H9 (cell line): Measurements from ENCODE around the gene RASA2. TPM values are rescaled to one million over a fixed set of nuclear protein-coding genes. Genes with fewer than 3 reads are reported as not detected.

Experiments used
- DNase-seq: peaks from one replicate; pipeline ENCODE4 v3.0.0-alpha.2; 2017
- H2AFZ ChIP-seq: one replicate; pipeline ENCODE4 v1.6.1; 2013; ENCODE audit warnings: mild to moderate bottlenecking, low read length, control low read depth, moderate library complexity
- H2AK5ac ChIP-seq: 2 replicates; pipeline ENCODE4 v1.6.1; 2013; ENCODE audit warnings: low read length, control low read depth, mixed read lengths; ENCODE audit not compliant: insufficient read length
- H2BK120ac ChIP-seq: one replicate; pipeline ENCODE4 v1.6.1; 2013; ENCODE audit warnings: low read depth, mild to moderate bottlenecking, low read length, control low read depth, inconsistent platforms; ENCODE audit not compliant: poor library complexity, severe bottlenecking
- H2BK12ac ChIP-seq: 2 replicates; pipeline ENCODE4 v1.6.1; 2013; ENCODE audit warnings: low read length, control low read depth, mixed read lengths, low read depth; ENCODE audit not compliant: insufficient read length
- H2BK15ac ChIP-seq: 2 replicates; pipeline ENCODE4 v1.6.1; 2013; ENCODE audit warnings: low read depth, low read length, control low read depth
- H2BK20ac ChIP-seq: one replicate; pipeline ENCODE4 v1.6.1; 2013; ENCODE audit warnings: low read depth, mild to moderate bottlenecking, low read length, control low read depth, inconsistent platforms; ENCODE audit not compliant: poor library complexity, severe bottlenecking
- H2BK5ac ChIP-seq: 2 replicates; pipeline ENCODE4 v1.6.1; 2013; ENCODE audit warnings: low read length, control low read depth, mixed read lengths; ENCODE audit not compliant: insufficient read length
- H3K14ac ChIP-seq: 2 replicates; pipeline ENCODE4 v1.6.1; 2013; ENCODE audit warnings: low read length, control low read depth; ENCODE audit not compliant: insufficient read depth
- H3K18ac ChIP-seq: 2 replicates; pipeline ENCODE4 v1.6.1; 2013; ENCODE audit warnings: low read depth, mild to moderate bottlenecking, mixed read lengths, low read length, control low read depth; ENCODE audit not compliant: insufficient read length
- H3K23ac ChIP-seq: 2 replicates; pipeline ENCODE4 v1.6.1; 2013; ENCODE audit warnings: low read length, control low read depth, mixed read lengths, low read depth; ENCODE audit not compliant: insufficient read length
- H3K23me2 ChIP-seq: 2 replicates; pipeline ENCODE4 v1.6.1; 2013; ENCODE audit warnings: low read depth, mild to moderate bottlenecking, mixed read lengths, low read length, control low read depth; ENCODE audit not compliant: insufficient read length, poor library complexity, severe bottlenecking
- H3K27ac ChIP-seq: 2 replicates; pipeline ENCODE4 v1.5.1; 2013; ENCODE audit warnings: low read length, control low read depth, mixed read lengths, low read depth; ENCODE audit not compliant: insufficient read length
- H3K27me3 ChIP-seq: 2 replicates; pipeline ENCODE4 v1.6.1; 2013; ENCODE audit warnings: low read length, control low read depth, inconsistent platforms; ENCODE audit not compliant: insufficient read depth
- H3K4ac ChIP-seq: 2 replicates; pipeline ENCODE4 v1.6.1; 2013; ENCODE audit warnings: low read depth, mild to moderate bottlenecking, control low read depth, inconsistent platforms, low read length, moderate library complexity
- H3K4me1 ChIP-seq: 2 replicates; pipeline ENCODE4 v1.6.1; 2013; ENCODE audit warnings: low read length, control low read depth, inconsistent platforms; ENCODE audit not compliant: insufficient read depth
- H3K4me2 ChIP-seq: 2 replicates; pipeline ENCODE4 v1.6.1; 2013; ENCODE audit warnings: low read length, control low read depth, mixed read lengths; ENCODE audit not compliant: insufficient read length, insufficient read depth
- H3K56ac ChIP-seq: 2 replicates; pipeline ENCODE4 v1.6.1; 2013; ENCODE audit warnings: low read depth, mild to moderate bottlenecking, mixed read lengths, low read length, control low read depth; ENCODE audit not compliant: insufficient read length
- H3K79me1 ChIP-seq: 2 replicates; pipeline ENCODE4 v1.6.1; 2013; ENCODE audit warnings: low read depth, mild to moderate bottlenecking, moderate library complexity, low read length, control low read depth, inconsistent platforms; ENCODE audit not compliant: insufficient read depth, poor library complexity, severe bottlenecking
- H3K79me2 ChIP-seq: 2 replicates; pipeline ENCODE4 v1.6.1; 2013; ENCODE audit warnings: low read length, control low read depth, inconsistent platforms; ENCODE audit not compliant: insufficient read depth
- H3K9ac ChIP-seq: 2 replicates; pipeline ENCODE4 v1.6.1; 2013; ENCODE audit warnings: low read length, control low read depth, mixed read lengths; ENCODE audit not compliant: insufficient read length; ENCODE audit errors: extremely low read depth
- H3K9me3 ChIP-seq: one replicate; pipeline ENCODE4 v1.6.1; 2013; ENCODE audit warnings: low read depth, low read length, inconsistent platforms; ENCODE audit not compliant: control insufficient read depth
- H3T11ph ChIP-seq: one replicate; pipeline ENCODE4 v1.6.1; 2013; ENCODE audit warnings: mild to moderate bottlenecking, low read length, control low read depth, inconsistent platforms
- H4K20me1 ChIP-seq: one replicate; pipeline ENCODE4 v1.6.1; 2013; ENCODE audit not compliant: control insufficient read depth, insufficient read length, insufficient read depth
- H4K5ac ChIP-seq: 2 replicates; pipeline ENCODE4 v1.6.1; 2013; ENCODE audit warnings: low read depth, mild to moderate bottlenecking, mixed read lengths, low read length, control low read depth; ENCODE audit not compliant: insufficient read length
- H4K8ac ChIP-seq: replicated peaks from 2 replicates; pipeline ENCODE4 v1.6.1; 2013; ENCODE audit warnings: low read length, control low read depth, mixed read lengths, low read depth; ENCODE audit not compliant: insufficient read length
- H4K91ac ChIP-seq: 2 replicates; pipeline ENCODE4 v1.6.1; 2013; ENCODE audit warnings: low read depth, mild to moderate bottlenecking, moderate library complexity, mixed read lengths, low read length, control low read depth; ENCODE audit not compliant: insufficient read length
- H3K27ac Mint-ChIP-seq, 3 experiments: 2 replicates in 2 of 3; 3 replicates in 1 of 3; pipeline ENCODE4 v1.8.0; 2020 to 2021; ENCODE audit warnings: mixed read lengths in 3 of 3, mild to moderate bottlenecking in 1 of 3, moderate library complexity in 1 of 3
- H3K27me3 Mint-ChIP-seq: 2 replicates; pipeline ENCODE4 v1.8.0; 2021; ENCODE audit warnings: low read depth, mild to moderate bottlenecking, moderate library complexity, mixed read lengths
- H3K36me3 Mint-ChIP-seq, 3 experiments: 2 replicates in 2 of 3; 3 replicates in 1 of 3; pipeline ENCODE4 v1.8.0; 2020 to 2021; ENCODE audit warnings: low read depth in 3 of 3, mixed read lengths in 3 of 3; ENCODE audit not compliant: insufficient read depth in 1 of 3
- H3K4me1 Mint-ChIP-seq, 2 experiments: 2 replicates each; pipeline ENCODE4 v1.8.0; 2020; ENCODE audit warnings: mixed read lengths in 2 of 2
- H3K4me3 Mint-ChIP-seq, 2 experiments: 2 replicates in 1 of 2; 3 replicates in 1 of 2; pipeline ENCODE4 v1.8.0; 2020 to 2021; ENCODE audit warnings: mild to moderate bottlenecking in 2 of 2, mixed read lengths in 2 of 2, moderate library complexity in 1 of 2
- H3K9me3 Mint-ChIP-seq, 2 experiments: 2 replicates in 1 of 2; 3 replicates in 1 of 2; pipeline ENCODE4 v1.8.0; 2020; ENCODE audit warnings: mild to moderate bottlenecking in 2 of 2, mixed read lengths in 2 of 2, moderate library complexity in 1 of 2
- WGBS: extraction: QIAGEN DNeasy Blood & Tissue Kit; methylation state at CpG from one replicate; pipeline ENCODE4 v1.1.7; 2013; ENCODE audit warnings: missing lambda C conversion rate, low lambda C conversion rate, mixed read lengths; ENCODE audit not compliant: insufficient read length; ENCODE audit errors: extremely low coverage; 5-methylcytosine and 5-hydroxymethylcytosine counted together
- total RNA-seq: library from RNA; stranded (reverse); gene quantifications from 2 replicates; pipeline ENCODE4 v1.2.1, GENCODE V29; 2021
- TF ChIP-seq, protein P1 (sequence below): fragments of 200-600 bp; sonication (generic); conservative IDR thresholded peaks from 3 replicates; pipeline ENCODE4 v1.8.0; 2021; ENCODE audit warnings: antibody characterized with exemption, mild to moderate bottlenecking

Gene RASA2
- total RNA-seq, 1 experiment from 2014 or later = 24.4 TPM

GRCh38 chr3:141507392-141508066, 20.7 kb downstream of the RASA2 start:
- Mint-ChIP-seq H3K27me3 (no peaks in the 10 kb centered on the region), H3K36me3 (no peaks in the 10 kb centered on the region), H3K4me3 (no peak overlapping the region), H3K9me3 (no peaks in the 10 kb centered on the region), H3K27ac (peak overlapping the region in 1 of 3 experiments; percentile 19; a peak in 1 of 7 replicates), H3K4me1 (peaks cover 5 to 7% of the 10 kb centered on the region in 2 experiments)
- Histone ChIP-seq H2BK5ac (no peak overlapping the region), H3K4me2 (no peak overlapping the region), H2BK15ac (no peak overlapping the region), H3K27me3 (no peaks in the 10 kb centered on the region), H3K9ac (no peak overlapping the region), H3K4me1 (no peaks in the 10 kb centered on the region), H3K79me2 (0 out of 2 replicates have a peak, but pooled peaks cover 4% of the 10 kb centered on the region), H2BK120ac (no peak overlapping the region), H3K14ac (no peak overlapping the region), H4K5ac (no peak overlapping the region), H3T11ph (no peak overlapping the region), H3K18ac (no peak overlapping the region), H4K20me1 (peaks cover 2% of the 10 kb centered on the region), H2BK12ac (no peak overlapping the region), H3K79me1 (peaks cover 12% of the 10 kb centered on the region), H3K27ac (no peak overlapping the region), H3K23ac (no peak overlapping the region), H2AFZ (no peak overlapping the region), H4K8ac (no peak overlapping the region), H3K56ac (no peak overlapping the region), H3K9me3 (no peaks in the 10 kb centered on the region), H3K23me2 (no peaks in the 10 kb centered on the region), H3K4ac (no peak overlapping the region), H2BK20ac (no peak overlapping the region), H2AK5ac (no peak overlapping the region), H4K91ac (no peak overlapping the region)
- DNase-seq = no peak
- no CpG with 5 or more reads among the region's 3 CpGs for WGBS
- TF ChIP-seq, protein P1, sequence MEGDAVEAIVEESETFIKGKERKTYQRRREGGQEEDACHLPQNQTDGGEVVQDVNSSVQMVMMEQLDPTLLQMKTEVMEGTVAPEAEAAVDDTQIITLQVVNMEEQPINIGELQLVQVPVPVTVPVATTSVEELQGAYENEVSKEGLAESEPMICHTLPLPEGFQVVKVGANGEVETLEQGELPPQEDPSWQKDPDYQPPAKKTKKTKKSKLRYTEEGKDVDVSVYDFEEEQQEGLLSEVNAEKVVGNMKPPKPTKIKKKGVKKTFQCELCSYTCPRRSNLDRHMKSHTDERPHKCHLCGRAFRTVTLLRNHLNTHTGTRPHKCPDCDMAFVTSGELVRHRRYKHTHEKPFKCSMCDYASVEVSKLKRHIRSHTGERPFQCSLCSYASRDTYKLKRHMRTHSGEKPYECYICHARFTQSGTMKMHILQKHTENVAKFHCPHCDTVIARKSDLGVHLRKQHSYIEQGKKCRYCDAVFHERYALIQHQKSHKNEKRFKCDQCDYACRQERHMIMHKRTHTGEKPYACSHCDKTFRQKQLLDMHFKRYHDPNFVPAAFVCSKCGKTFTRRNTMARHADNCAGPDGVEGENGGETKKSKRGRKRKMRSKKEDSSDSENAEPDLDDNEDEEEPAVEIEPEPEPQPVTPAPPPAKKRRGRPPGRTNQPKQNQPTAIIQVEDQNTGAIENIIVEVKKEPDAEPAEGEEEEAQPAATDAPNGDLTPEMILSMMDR = no peak
